ENCODE results near the gene EYA3.

Gene EYA3

GRCh38 chr1:28070725-28071593 lies 17.5 kb downstream of the EYA3 start:
- DNase-seq: no peak

- DNase-seq: no peak
Observed at GRCh38 chr1:28067523-28068090, 20.8 kb downstream of the EYA3 start.

- no peak for DNase-seq
Observed at GRCh38 chr1:28066393-28067154, 21.8 kb downstream of the EYA3 start.

GRCh38 chr1:28064064-28064463 lies 24.3 kb downstream of the EYA3 start:
- DNase-seq: no peak

- peak in 1 of 2 donors; percentile 5 for DNase-seq
Observed at GRCh38 chr1:28062806-28063205, 25.6 kb downstream of the EYA3 start.

GRCh38 chr1:28058971-28059878 lies 29.2 kb downstream of the EYA3 start:
- DNase-seq: no peak

GRCh38 chr1:28058168-28058567 lies 30.2 kb downstream of the EYA3 start:
- no peak for DNase-seq

GRCh38 chr1:28056129-28056925 lies 32.1 kb downstream of the EYA3 start:
- DNase-seq: peak; percentile 46

- no peak for DNase-seq
Observed at GRCh38 chr1:28050776-28051175, 37.6 kb downstream of the EYA3 start.

- no peak for DNase-seq
Observed at GRCh38 chr1:28046716-28047115, 41.7 kb downstream of the EYA3 start.

GRCh38 chr1:28045777-28046176 lies 42.6 kb downstream of the EYA3 start:
- DNase-seq: no peak

- DNase-seq: no peak
Observed at GRCh38 chr1:28044399-28044798, 44.0 kb downstream of the EYA3 start.

GRCh38 chr1:28039341-28039740 lies 49.1 kb downstream of the EYA3 start:
- no peak for DNase-seq

GRCh38 chr1:28037946-28038345 lies 50.5 kb downstream of the EYA3 start:
- DNase-seq: no peak

- no peak for DNase-seq
Observed at GRCh38 chr1:28037206-28037605, 51.2 kb downstream of the EYA3 start.

- no peak for DNase-seq
Observed at GRCh38 chr1:28036431-28036830, 52.0 kb downstream of the EYA3 start.

GRCh38 chr1:28035420-28035819 lies 53.0 kb downstream of the EYA3 start:
- DNase-seq: no peak

- DNase-seq: no peak
Observed at GRCh38 chr1:28032281-28032680, 56.1 kb downstream of the EYA3 start.

GRCh38 chr1:28031173-28031572 lies 57.2 kb downstream of the EYA3 start:
- DNase-seq: no peak

GRCh38 chr1:28028873-28029654 lies 59.3 kb downstream of the EYA3 start:
- DNase-seq: no peak

- DNase-seq: no peak
Observed at GRCh38 chr1:28027660-28028059, 60.8 kb downstream of the EYA3 start.

Data from stimulated activated CD4-positive, alpha-beta T cell treated with anti-CD3 and anti-CD28 coated beads, Interleukin-2, amount 100 ng/mL, for 48 hours (primary cell).